AG09309 (cell line): ENCODE results near the gene NRCAM.
A peak's percentile ranks its signal among the peaks of the same experiment; 100 is the strongest.

ENCODE experiments used
- DNase-seq: peaks from one replicate; pipeline ENCODE4 v3.0.0-alpha.2; 2010; ENCODE audit warnings: low read depth
- H3K4me3 ChIP-seq: 2 replicates; pipeline ENCODE4 v1.5.1; 2011; ENCODE audit warnings: mild to moderate bottlenecking, low read depth, low read length, moderate library complexity; ENCODE audit not compliant: control insufficient read depth
- TF ChIP-seq, protein P1 (sequence below): IDR thresholded peaks from 2 replicates; pipeline ENCODE4 v1.5.1; 2011; ENCODE audit warnings: mild to moderate bottlenecking, low read depth, low read length, inconsistent platforms; ENCODE audit not compliant: insufficient read depth, control insufficient read depth; ENCODE audit errors: missing control alignments

Gene NRCAM

DNA sequence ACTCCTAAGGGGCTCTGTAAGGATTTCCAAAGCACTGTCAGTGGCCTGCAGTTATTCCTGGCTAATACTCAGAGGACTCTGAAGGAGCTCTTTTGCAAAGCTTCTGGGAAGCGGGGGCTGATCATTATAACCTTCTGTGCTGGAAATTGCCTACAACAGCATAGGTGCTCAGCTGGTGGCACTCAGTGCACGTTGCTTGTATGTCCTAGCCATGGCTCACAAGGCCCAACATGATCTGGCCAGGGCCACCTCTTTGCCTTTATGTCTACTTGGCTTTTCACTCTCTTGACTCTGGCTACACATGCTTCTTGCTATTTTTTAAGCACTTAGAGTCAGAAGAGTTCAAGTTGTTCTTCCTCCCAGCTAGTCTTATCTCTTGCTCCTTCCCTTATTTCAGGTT, 343.6 kb downstream of the NRCAM start:
- H3K4me3 ChIP-seq: no peak overlapping the region
- TF ChIP-seq, protein P1, sequence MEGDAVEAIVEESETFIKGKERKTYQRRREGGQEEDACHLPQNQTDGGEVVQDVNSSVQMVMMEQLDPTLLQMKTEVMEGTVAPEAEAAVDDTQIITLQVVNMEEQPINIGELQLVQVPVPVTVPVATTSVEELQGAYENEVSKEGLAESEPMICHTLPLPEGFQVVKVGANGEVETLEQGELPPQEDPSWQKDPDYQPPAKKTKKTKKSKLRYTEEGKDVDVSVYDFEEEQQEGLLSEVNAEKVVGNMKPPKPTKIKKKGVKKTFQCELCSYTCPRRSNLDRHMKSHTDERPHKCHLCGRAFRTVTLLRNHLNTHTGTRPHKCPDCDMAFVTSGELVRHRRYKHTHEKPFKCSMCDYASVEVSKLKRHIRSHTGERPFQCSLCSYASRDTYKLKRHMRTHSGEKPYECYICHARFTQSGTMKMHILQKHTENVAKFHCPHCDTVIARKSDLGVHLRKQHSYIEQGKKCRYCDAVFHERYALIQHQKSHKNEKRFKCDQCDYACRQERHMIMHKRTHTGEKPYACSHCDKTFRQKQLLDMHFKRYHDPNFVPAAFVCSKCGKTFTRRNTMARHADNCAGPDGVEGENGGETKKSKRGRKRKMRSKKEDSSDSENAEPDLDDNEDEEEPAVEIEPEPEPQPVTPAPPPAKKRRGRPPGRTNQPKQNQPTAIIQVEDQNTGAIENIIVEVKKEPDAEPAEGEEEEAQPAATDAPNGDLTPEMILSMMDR: no peak
- DNase-seq: no peak

GRCh38 chr7:108109221-108109908, 346.9 kb downstream of the NRCAM start:
- no peak for DNase-seq
- TF ChIP-seq, protein P1: peak; percentile 30
- no peak overlapping the region for H3K4me3 ChIP-seq

GRCh38 chr7:108108131-108108530, 348.1 kb downstream of the NRCAM start:
- TF ChIP-seq, protein P1: no peak
- DNase-seq: no peak
- H3K4me3 ChIP-seq: no peak overlapping the region

DNA sequence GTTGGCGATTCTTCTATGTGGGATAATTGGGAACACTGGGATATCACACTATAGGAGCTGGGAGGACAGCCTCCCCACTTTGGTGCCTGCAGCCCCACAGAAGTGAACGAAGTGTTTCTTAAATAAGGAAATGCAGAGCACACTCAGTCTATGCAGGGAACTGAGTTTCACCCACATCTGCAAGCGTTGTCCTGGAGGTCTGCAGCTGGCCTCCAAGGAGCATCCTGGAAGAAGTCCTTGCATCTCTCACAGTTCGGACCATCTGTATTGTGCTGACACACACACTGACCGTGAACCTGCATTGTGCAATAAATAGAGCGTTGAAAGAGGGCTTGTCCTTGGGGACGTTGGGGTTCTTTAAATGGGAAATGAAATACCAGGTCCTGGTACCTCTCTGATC, 351.9 kb downstream of the NRCAM start:
- no peak overlapping the region for H3K4me3 ChIP-seq
- TF ChIP-seq, protein P1: no peak
- no peak for DNase-seq

- TF ChIP-seq, protein P1: no peak
- no peak for DNase-seq
Measured at GRCh38 chr7:108103558-108104298, 352.5 kb downstream of the NRCAM start.

DNA sequence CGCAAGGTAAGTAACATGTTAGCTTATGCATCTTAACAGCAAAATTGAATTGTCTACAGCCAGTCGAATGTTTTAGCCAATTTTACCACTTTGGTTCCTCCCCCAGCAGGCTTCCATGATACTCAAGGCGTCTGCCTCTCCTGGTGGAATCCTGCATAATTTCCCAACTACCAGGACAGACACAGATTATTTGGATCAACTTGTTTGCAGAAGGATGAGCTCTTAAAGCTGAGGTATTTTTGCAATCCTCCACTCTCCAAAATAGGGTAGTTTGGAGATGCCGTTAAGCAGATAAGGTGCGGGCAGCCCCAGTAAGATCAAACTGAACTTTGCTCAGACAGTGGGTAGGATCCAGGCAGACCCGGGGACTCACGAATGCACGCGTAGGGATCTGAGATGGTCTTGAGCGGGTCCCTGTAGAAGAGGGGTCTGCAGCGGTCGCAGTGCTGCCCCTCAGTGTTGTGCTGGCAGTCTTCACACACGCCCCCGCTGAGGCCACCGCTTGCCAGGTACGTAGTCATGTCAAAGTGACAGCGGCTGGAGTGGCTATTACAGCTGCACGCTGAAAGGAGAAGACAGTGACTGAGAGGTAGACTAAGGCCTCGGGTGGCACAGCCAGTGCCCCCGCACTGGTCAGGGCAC, 353.4 kb downstream of the NRCAM start:
- TF ChIP-seq, protein P1: no peak
- DNase-seq: no peak
- H3K4me3 ChIP-seq: no peak overlapping the region

More at GRCh38 chr7:108103558-108104298, 352.5 kb downstream of the NRCAM start:
- H3K4me3 ChIP-seq: no peak overlapping the region
